Inflammatory macrophage (primary cell): Measurements from ENCODE around the gene RETREG3.

ENCODE experiments used
- DNase-seq, 2 donors: peaks; one replicate each; pipeline ENCODE4 v3.0.0-alpha.2; 2020 to 2022

Gene RETREG3

GRCh38 chr17:42609814-42610801, 934 bp upstream of the RETREG3 start:
- DNase-seq: peak in 1 of 2 donors; percentile 23

- peak in 1 of 2 donors; percentile 21 for DNase-seq
These were observed 631 bp downstream of the RETREG3 start for GRCh38 chr17:42608305-42609181.

- DNase-seq: no peak
These were observed 1.4 kb downstream of the RETREG3 start for GRCh38 chr17:42607769-42608168.

- no peak for DNase-seq
These were observed 5.9 kb downstream of the RETREG3 start for GRCh38 chr17:42603318-42603717.

- DNase-seq: no peak
These were observed 10.3 kb downstream of the RETREG3 start for GRCh38 chr17:42598905-42599304.

GRCh38 chr17:42596386-42596785, 12.8 kb downstream of the RETREG3 start:
- DNase-seq: no peak

GRCh38 chr17:42591411-42591810, 17.8 kb downstream of the RETREG3 start:
- no peak for DNase-seq

GRCh38 chr17:42590886-42591285, 18.3 kb downstream of the RETREG3 start:
- no peak for DNase-seq

GRCh38 chr17:42586514-42587230, 22.5 kb downstream of the RETREG3 start:
- no peak for DNase-seq

GRCh38 chr17:42585353-42585752, 23.8 kb downstream of the RETREG3 start:
- DNase-seq: peak; percentile 88 to 89

- peak; percentile 85 to 86 for DNase-seq
These were observed 24.3 kb downstream of the RETREG3 start for GRCh38 chr17:42584880-42585279.

- no peak for DNase-seq
These were observed 27.4 kb downstream of the RETREG3 start for GRCh38 chr17:42581744-42582270.

GRCh38 chr17:42579794-42580551, 29.2 kb downstream of the RETREG3 start:
- DNase-seq: no peak

GRCh38 chr17:42578282-42578869, 30.8 kb downstream of the RETREG3 start:
- peak; percentile 74 to 79 for DNase-seq

- peak; percentile 99 for DNase-seq
These were observed 31.5 kb downstream of the RETREG3 start, which contains the start of gene PSMC3IP for GRCh38 chr17:42577532-42578281. Gene PSMC3IP (minus strand): TSS chr17:42577729. CDS start chr17:42577686, 43 bp downstream.

- no peak for DNase-seq
These were observed 32.0 kb downstream of the RETREG3 start for GRCh38 chr17:42577140-42577531.

- no peak for DNase-seq
These were observed 34.7 kb downstream of the RETREG3 start for GRCh38 chr17:42574463-42574862.

- no peak for DNase-seq
These were observed 36.1 kb downstream of the RETREG3 start for GRCh38 chr17:42573095-42573494.

- no peak for DNase-seq
These were observed 37.5 kb downstream of the RETREG3 start for GRCh38 chr17:42571435-42572225.
